ENCODE results near the gene TIMM13. TPM values are rescaled to one million over a fixed set of nuclear protein-coding genes. Genes with fewer than 3 reads are reported as not detected.

TIMM13 gene
- 10 to 100 TPM; 58.9 to 63.9 TPM for total RNA-seq

DNA sequence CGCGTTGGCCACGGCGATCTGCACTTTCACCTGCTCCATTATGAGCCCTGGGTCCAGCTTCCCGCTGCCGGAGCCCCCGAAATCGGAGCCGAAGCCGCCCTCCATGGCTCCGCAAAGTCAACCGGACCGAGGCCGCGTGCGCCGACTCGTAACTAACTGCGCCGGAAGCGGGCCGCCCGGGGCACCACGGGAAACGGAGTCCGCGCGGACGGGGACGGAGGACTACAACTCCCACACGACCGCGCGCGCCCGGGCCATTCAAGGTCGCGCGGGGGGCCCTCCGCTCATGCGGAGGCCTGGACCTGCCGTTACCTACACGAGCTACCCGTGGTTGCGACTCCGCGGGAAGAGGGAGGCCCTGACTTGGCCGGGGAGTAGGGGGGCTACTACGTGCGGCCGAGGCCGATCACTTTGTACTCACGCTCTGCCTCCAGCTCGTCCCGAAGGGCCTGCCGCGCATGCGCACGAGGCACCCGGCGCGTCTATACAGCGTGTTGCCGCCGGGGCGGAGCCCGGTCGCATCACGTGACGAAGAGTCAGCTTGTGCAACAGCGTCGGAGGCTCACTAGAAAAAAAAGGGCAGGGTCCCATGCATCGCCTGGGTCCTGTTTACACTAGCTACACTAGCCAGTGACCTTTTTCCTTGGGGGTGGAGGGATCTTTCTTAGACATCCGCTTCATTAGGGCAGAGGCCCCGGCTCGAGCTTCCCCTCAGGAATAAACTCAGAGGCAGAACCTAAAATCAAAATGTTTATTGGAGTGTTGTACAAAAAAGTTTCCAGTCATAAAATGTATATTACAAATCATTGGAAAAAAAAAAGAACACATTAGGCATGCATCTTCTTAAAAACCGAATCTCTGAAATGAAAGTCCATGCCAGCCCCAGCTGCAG, at the start of gene TIMM13:
TSS of gene TIMM13 (minus strand) at position 158 of the 892 bp plus-strand sequence. CDS start at position 105, 53 bp downstream.

GRCh38 chr19:2475702-2476450, 48.5 kb upstream of the TIMM13 start, which contains the start of gene GADD45B:
GADD45B (plus strand) TSS chr19:2476127; CDS start chr19:2476359, 232 bp downstream.

Small RNA genes within 50 kb of the gene (microRNA-seq; reads per million reads assigned to microRNA genes)
- 0.63 reads per million for gene MIR7108 (ENCODE audit: borderline microRNAs expressed, borderline replicate concordance)

Other genes with a start within 250 kb of the TIMM13 start
- gene PLEKHJ1, start 191.3 kb downstream of the TIMM13 start, total RNA-seq = 10 to 100 TPM; 57.5 to 58.8 TPM
- gene SF3A2, start 190.8 kb downstream of the TIMM13 start, total RNA-seq = 100 to 1,000 TPM; 128 to 129 TPM
- 1 to 10 TPM; 7.4 to 8.0 TPM for gene AMH, start 178.3 kb downstream of the TIMM13 start, total RNA-seq
- under 1 TPM in 1 of 2 experiments, not detected in 1; 0.76 TPM for gene JSRP1, start 171.2 kb downstream of the TIMM13 start, total RNA-seq
- under 1 TPM; 0.36 to 0.43 TPM for gene PEAK3, start 145.4 kb downstream of the TIMM13 start, total RNA-seq
- gene LINGO3, start 119.4 kb downstream of the TIMM13 start, total RNA-seq = 1 to 10 TPM in 1 of 2 experiments, under 1 TPM in 1; 0.72 to 1.1 TPM
- 100 to 1,000 TPM; 119 to 131 TPM for gene LSM7, start 99.0 kb downstream of the TIMM13 start, total RNA-seq
- gene SPPL2B, start 98.9 kb downstream of the TIMM13 start, total RNA-seq = 10 to 100 TPM; 89.6 to 94.4 TPM
- gene TMPRSS9, start 67.3 kb downstream of the TIMM13 start, total RNA-seq = not detected
- 10 to 100 TPM; 75.2 to 76.2 TPM for gene LMNB2, start 29.4 kb upstream of the TIMM13 start, total RNA-seq
- 10 to 100 TPM; 40.6 to 42.7 TPM for gene GADD45B, start 48.5 kb upstream of the TIMM13 start, total RNA-seq